Thyroid gland (tissue), 4 donors: ENCODE results near the gene SHH. TPM values are rescaled to one million over a fixed set of nuclear protein-coding genes. Genes with fewer than 3 reads are reported as not detected.

Experiments used
- DNase-seq, 2 donors: peaks; one replicate each; pipeline ENCODE4 v3.0.0-alpha.2; 2019
- H3K27ac ChIP-seq, 3 donors: fragments of 200-600 bp; sonication (generic); 1 replicate in 2 of 3; 2 replicates in 1 of 3; pipeline ENCODE4 v1.5.1; 2016 to 2019; ENCODE audit warnings: mild to moderate bottlenecking in 1 of 3, moderate library complexity in 1 of 3
- H3K27me3 ChIP-seq: fragments of 200-600 bp; sonication (generic); one replicate; pipeline ENCODE4 v1.5.1; 2019
- H3K36me3 ChIP-seq, 2 donors: fragments of 200-600 bp; sonication (generic); one replicate each; pipeline ENCODE4 v1.5.1; 2016 to 2019
- H3K4me1 ChIP-seq, 2 donors: fragments of 200-600 bp; sonication (generic); one replicate each; pipeline ENCODE4 v1.5.1; 2017 to 2019
- H3K4me3 ChIP-seq, 3 donors: fragments of 200-600 bp; sonication (generic); replicated peaks in 1 of 3; 1 replicate in 2 of 3; 2 replicates in 1 of 3; pipeline ENCODE4 v1.5.1; 2016; ENCODE audit warnings: mild to moderate bottlenecking in 1 of 3
- H3K9me3 ChIP-seq: fragments of 200-600 bp; sonication (generic); one replicate; pipeline ENCODE4 v1.5.1; 2017
- CTCF ChIP-seq, 6 experiments: fragments of 200-600 bp in 3 of 6; fragments of 450-650 bp in 3 of 6; sonication (generic) in 3 of 6; IDR thresholded peaks; one replicate each; pipeline ENCODE4 v1.5.1; 2016 to 2019; ENCODE audit warnings: antibody characterized with exemption in 6 of 6, mild to moderate bottlenecking in 2 of 6, inconsistent platforms in 1 of 6, moderate library complexity in 1 of 6
- POLR2A ChIP-seq, 2 donors: fragments of 450-650 bp; IDR thresholded peaks; one replicate each; pipeline ENCODE4 v1.6.1; 2017; ENCODE audit warnings: antibody characterized with exemption in 2 of 2, mild to moderate bottlenecking in 2 of 2, moderate library complexity in 1 of 2
- WGBS, 2 donors: methylation state at CpG; one replicate each; pipeline ENCODE4 v1.1.5; 2017; 5-methylcytosine and 5-hydroxymethylcytosine counted together
- intact Hi-C: fragments of 100-400 bp; cut with DNase I; formaldehyde crosslinking; loops from one replicate; pipeline ENCODE4 v1.15.1; 2023
- total RNA-seq, 4 donors: library from RNA; depleted of rRNA; stranded (reverse); fragments of >200 nt; gene quantifications; one replicate each; pipeline ENCODE4 v1.2.3, GENCODE V29; 2016

SHH gene
- total RNA-seq, 4 donors from 2014 or later, result not detected

DNA sequence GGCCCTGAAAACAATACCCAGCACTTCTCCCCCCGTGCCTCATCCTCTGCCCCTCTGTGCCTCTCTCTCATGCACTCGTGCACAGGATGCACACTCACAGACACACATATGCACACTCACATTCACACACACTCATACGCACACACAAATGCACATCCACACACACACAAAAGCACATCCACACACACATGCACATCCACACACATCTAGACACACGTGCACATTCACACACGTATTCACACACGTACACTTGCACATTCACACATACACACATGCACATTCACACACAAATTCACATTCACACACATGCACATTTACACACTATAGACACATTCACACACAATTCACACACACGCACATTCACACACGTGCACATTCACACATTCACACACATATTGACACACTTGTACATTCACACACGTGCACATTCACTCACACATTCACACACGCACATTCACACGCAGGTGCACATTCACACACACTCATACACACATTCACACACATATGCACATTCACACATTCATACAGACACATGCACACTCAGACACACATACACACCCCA, 19.2 kb downstream of the SHH start:
- no peak for DNase-seq
- H3K9me3 ChIP-seq, result no peaks in the 10 kb centered on the region
- TF ChIP-seq POLR2A (IDR thresholded peaks at IDR 0.05), result no peak
- TF ChIP-seq CTCF (IDR thresholded peaks at IDR 0.05), result no peak
- intact Hi-C loops, result no loop called here
- no peaks in the 10 kb centered on the region for H3K27me3 ChIP-seq
- no peak overlapping the region for H3K27ac ChIP-seq
- WGBS, 2 donors, result 88 to 89% methylated on average over 11 of the region's 11 CpGs
- peaks cover 0 to 5% of the 10 kb centered on the region in 2 donors for H3K4me1 ChIP-seq
- H3K4me3 ChIP-seq, result no peak overlapping the region
- no peaks in the 10 kb centered on the region for H3K36me3 ChIP-seq

GRCh38 chr7:155792315-155792960, 19.8 kb downstream of the SHH start:
- H3K4me3 ChIP-seq, result no peak overlapping the region
- DNase-seq, result no peak
- no peaks in the 10 kb centered on the region for H3K27me3 ChIP-seq
- H3K27ac ChIP-seq, result no peak overlapping the region
- no peaks in the 10 kb centered on the region for H3K36me3 ChIP-seq
- no peaks in the 10 kb centered on the region for H3K9me3 ChIP-seq
- WGBS, 2 donors, result 90 to 93% methylated on average over 14 of the region's 14 CpGs
- intact Hi-C loops, result no loop called here
- H3K4me1 ChIP-seq, result peaks cover 0 to 9% of the 10 kb centered on the region in 2 donors
- TF ChIP-seq CTCF (IDR thresholded peaks at IDR 0.05) (no peak), POLR2A (IDR thresholded peaks at IDR 0.05) (no peak)

DNA sequence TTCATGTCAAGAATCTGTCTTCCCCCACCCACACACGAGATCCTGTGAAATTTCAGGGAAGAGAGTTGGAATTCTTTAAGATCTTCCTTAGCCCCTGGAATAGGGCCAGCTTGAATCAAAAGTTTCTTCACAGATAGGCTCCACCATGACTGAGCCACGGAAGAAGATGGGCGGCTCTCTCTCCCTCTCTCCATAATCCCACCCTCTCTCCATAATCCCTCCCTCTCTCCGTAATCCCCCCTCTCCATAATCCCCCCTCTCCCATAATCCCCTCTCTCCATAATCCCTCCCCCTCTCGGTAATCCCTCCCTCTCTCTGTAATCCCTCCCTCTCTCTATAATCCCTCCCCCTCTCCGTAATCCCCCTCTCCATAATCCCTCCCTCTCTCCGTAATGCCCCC, 20.4 kb downstream of the SHH start:
- TF ChIP-seq CTCF (IDR thresholded peaks at IDR 0.05) (no peak), POLR2A (IDR thresholded peaks at IDR 0.05) (no peak)
- Histone ChIP-seq H3K9me3 (no peaks in the 10 kb centered on the region), H3K27me3 (no peaks in the 10 kb centered on the region), H3K36me3 (no peaks in the 10 kb centered on the region), H3K4me1 (peaks cover 0 to 12% of the 10 kb centered on the region in 2 donors), H3K4me3 (no peak overlapping the region), H3K27ac (no peak overlapping the region)
- 71 to 80% methylated on average over 6 of the region's 7 CpGs for WGBS, 2 donors
- DNase-seq, result no peak
- intact Hi-C loops, result no loop called here

- no peak for TF ChIP-seq CTCF (IDR thresholded peaks at IDR 0.05)
- no peak for TF ChIP-seq POLR2A (IDR thresholded peaks at IDR 0.05)
- Histone ChIP-seq H3K27me3 (no peaks in the 10 kb centered on the region), H3K4me1 (peaks cover 0 to 12% of the 10 kb centered on the region in 2 donors), H3K36me3 (no peaks in the 10 kb centered on the region), H3K4me3 (no peak overlapping the region), H3K9me3 (no peaks in the 10 kb centered on the region), H3K27ac (no peak overlapping the region)
- intact Hi-C loops, result no loop called here
- 78 to 80% methylated on average over 19 of the region's 19 CpGs for WGBS, 2 donors
- no peak for DNase-seq
Observed at GRCh38 chr7:155791214-155791737, 21.0 kb downstream of the SHH start.

DNA sequence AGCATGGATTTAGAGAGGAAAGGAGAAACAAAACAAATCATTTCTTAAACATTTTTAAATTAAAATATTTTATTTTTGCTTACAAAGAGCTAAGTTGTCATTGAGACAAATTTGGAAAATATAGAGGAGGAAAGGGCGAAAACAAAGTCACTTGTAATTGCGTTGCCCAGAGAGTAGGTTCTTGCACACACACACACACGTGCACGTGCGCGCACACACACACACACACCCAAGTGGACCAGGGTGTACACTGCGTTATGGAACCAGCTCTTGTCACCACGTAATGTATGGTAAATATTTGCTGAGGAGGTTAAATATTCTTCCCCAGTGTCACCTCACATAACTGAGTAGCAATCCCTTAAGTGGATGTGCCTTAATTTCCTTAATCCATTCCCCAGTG, 21.6 kb downstream of the SHH start:
- Histone ChIP-seq H3K27me3 (no peaks in the 10 kb centered on the region), H3K4me1 (peaks cover 0 to 12% of the 10 kb centered on the region in 2 donors), H3K36me3 (no peaks in the 10 kb centered on the region), H3K4me3 (no peak overlapping the region), H3K27ac (no peak overlapping the region), H3K9me3 (no peaks in the 10 kb centered on the region)
- DNase-seq, result no peak
- TF ChIP-seq CTCF (IDR thresholded peaks at IDR 0.05) (no peak), POLR2A (IDR thresholded peaks at IDR 0.05) (no peak)
- intact Hi-C loops, result no loop called here
- 77 to 78% methylated on average over 8 of the region's 8 CpGs for WGBS, 2 donors
